ENCODE results near the gene FBLN1. TPM values are rescaled to one million over a fixed set of nuclear protein-coding genes. Genes with fewer than 3 reads are reported as not detected.

The FBLN1 gene
- total and polyA plus RNA-seq, 2 of the 8 experiments (the other 6 are each of a cell fraction or from before 2014, with no cell fraction given) = 159 to 168 TPM

DNA sequence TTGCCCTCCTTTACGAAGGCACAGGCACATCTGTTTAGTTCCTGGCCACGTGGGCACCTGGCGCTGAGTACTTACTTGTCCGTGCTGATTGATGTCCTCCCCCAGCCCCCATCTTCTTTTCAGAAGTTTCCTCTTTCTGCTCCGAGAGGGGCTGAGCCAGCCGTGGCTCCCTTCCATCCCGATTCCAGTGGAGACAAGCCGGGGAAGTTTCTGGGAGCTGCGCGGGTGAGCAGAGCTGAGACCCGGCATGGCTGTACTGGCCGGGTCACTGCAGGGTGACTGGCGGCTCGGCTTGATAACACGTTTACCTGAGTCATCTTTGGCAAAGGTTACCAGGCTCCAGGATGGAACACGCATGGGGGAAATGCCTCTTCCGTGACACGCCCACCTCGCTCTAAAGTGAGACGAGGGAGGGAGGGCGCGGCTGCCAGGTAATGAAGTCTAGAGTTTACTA lies 123.5 kb downstream of the FBLN1 start:
- H3K79me2 ChIP-seq (ENCODE audit: control insufficient read depth in 1 of 2, insufficient read depth in 2 of 2, low read length in 2 of 2) = no peaks in the 10 kb centered on the region
- no peak for TF ChIP-seq SP4 (IDR thresholded peaks at IDR 0.05; ENCODE audit: low read length)
- no peak for TF ChIP-seq TAF7 (optimal IDR thresholded peaks at IDR 0.05; ENCODE audit: borderline replicate concordance, low read depth, low read length)
- no peak for TF ChIP-seq NRF1 (IDR thresholded peaks at IDR 0.05; ENCODE audit: low read depth, low read length)
- TF ChIP-seq SIX5 (IDR thresholded peaks at IDR 0.05; ENCODE audit: low read depth, low read length) = no peak
- TF ChIP-seq ASH2L (IDR thresholded peaks at IDR 0.05; ENCODE audit: low read length) = no peak
- TF ChIP-seq EP300 (IDR thresholded peaks at IDR 0.05; ENCODE audit: borderline replicate concordance in 1 of 2, low read depth in 2 of 2, low read length in 2 of 2) = no peak
- TF ChIP-seq CBX5 (IDR thresholded peaks at IDR 0.05; ENCODE audit: low read depth, low read length) = no peak
- TF ChIP-seq POLR2A (IDR thresholded peaks at IDR 0.05; ENCODE audit: control extremely low read depth in 1 of 2, low read depth in 2 of 2, low read length in 2 of 2) = no peak
- no peak for TF ChIP-seq CHD1 (IDR thresholded peaks at IDR 0.05; ENCODE audit: low read depth, low read length)
- TF ChIP-seq SAP30 (IDR thresholded peaks at IDR 0.05; ENCODE audit: insufficient read depth, insufficient replicate concordance, low read length) = no peak
- no peak for TF ChIP-seq SIRT6 (IDR thresholded peaks at IDR 0.05; ENCODE audit: low read length)
- no peak overlapping the region for H4K8ac ChIP-seq (ENCODE audit: extremely low read depth, insufficient read depth, low read length)
- H3K23ac ChIP-seq (ENCODE audit: insufficient read length) = no peak overlapping the region
- no peak overlapping the region for H3K4ac ChIP-seq (replicated peaks; ENCODE audit: insufficient read length, low read depth, low read length)
- H3K4me2 ChIP-seq (ENCODE audit: insufficient read depth in 1 of 2, low read depth in 2 of 2, low read length in 2 of 2) = no peak overlapping the region
- no peak overlapping the region for H3K27ac ChIP-seq (ENCODE audit: low read depth, low read length)
- H2BK5ac ChIP-seq (ENCODE audit: low read depth, low read length) = no peak overlapping the region
- H3K27me3 ChIP-seq (replicated peaks in 1 of 4; ENCODE audit: control insufficient read depth in 3 of 4, extremely low read depth in 1 of 4, insufficient read depth in 3 of 4, low read length in 3 of 4) = no peaks in the 10 kb centered on the region
- H3K9ac ChIP-seq (replicated peaks in 1 of 4; ENCODE audit: extremely low read depth in 1 of 4, low read depth in 3 of 4, low read length in 3 of 4) = no peak overlapping the region
- no peaks in the 10 kb centered on the region for H3K9me3 ChIP-seq (ENCODE audit: insufficient read depth in 2 of 2, low read depth in 1 of 2, low read length in 1 of 2)
- H2BK15ac ChIP-seq (ENCODE audit: low read length) = 0 out of 2 replicates have a peak overlapping the region, but pooled peaks have one; percentile 16
- FAIRE-seq (no peak), DNase-seq (ENCODE audit: low read depth in 1 of 2, low spot score in 2 of 2) (no peak)
- ChIA-PET CTCF (ENCODE audit: partially characterized antibody) (interaction anchor here (1.6 to 3.7 kb wide), 3 partner anchors 26 to 54 kb away, joined by 3 to 14 read pairs (median 6); no protein-coding TSS in a partner anchor), POLR2A (ENCODE audit: partially characterized antibody) (interaction anchor here (1.1 to 2.6 kb wide), 2 partner anchors 9 to 18 kb away, joined by 3 to 7 read pairs; no protein-coding TSS in a partner anchor)
- no peak overlapping the region for H3K18ac ChIP-seq (ENCODE audit: extremely low read depth, low read length)
- H3K4me1 ChIP-seq (replicated peaks in 1 of 4; ENCODE audit: control insufficient read depth in 3 of 4, insufficient read depth in 4 of 4, low read length in 3 of 4) = peaks cover 12 to 18% (median 16%) of the 10 kb centered on the region in 4 experiments
- 88% methylated on average over 22 of the region's 22 CpGs; no CpG with 5 or more reads in 1 of the 2 experiments for WGBS, 2 experiments (ENCODE audit: extremely low coverage in 1 of 2, insufficient coverage in 1 of 2, insufficient read length in 1 of 2, insufficient replicate concordance in 2 of 2, low coverage in 1 of 2, low lambda C conversion rate in 2 of 2, missing lambda C conversion rate in 1 of 2)
- H4K5ac ChIP-seq (ENCODE audit: insufficient read length, low read depth, low read length) = no peak overlapping the region
- H2BK12ac ChIP-seq (ENCODE audit: low read depth, low read length) = 0 out of 2 replicates have a peak overlapping the region, but pooled peaks have one; percentile 80
- H3K56ac ChIP-seq (replicated peaks; ENCODE audit: insufficient read length, low read depth, low read length) = no peak overlapping the region
- H2AK5ac ChIP-seq (ENCODE audit: low read depth, low read length) = no peak overlapping the region
- no peaks in the 10 kb centered on the region for H3K36me3 ChIP-seq (ENCODE audit: control insufficient read depth in 2 of 4, insufficient read depth in 4 of 4, low read length in 3 of 4)
- H3K14ac ChIP-seq (ENCODE audit: insufficient read length) = no peak overlapping the region
- H4K91ac ChIP-seq (replicated peaks; ENCODE audit: insufficient read length, low read length) = no peak overlapping the region
- no peaks in the 10 kb centered on the region for H3K23me2 ChIP-seq (ENCODE audit: low read depth, low read length)
- no peak overlapping the region for H2AFZ ChIP-seq (ENCODE audit: low read length)
- no peak overlapping the region for H2BK120ac ChIP-seq (replicated peaks; ENCODE audit: low read depth, low read length)
- H3K79me1 ChIP-seq (ENCODE audit: low read depth, low read length) = no peaks in the 10 kb centered on the region
- no peak overlapping the region for H2BK20ac ChIP-seq (ENCODE audit: low read length)
- H3K4me3 ChIP-seq (ENCODE audit: extremely low read depth in 1 of 4, insufficient read depth in 2 of 4, low read depth in 3 of 4, low read length in 4 of 4) = no peak overlapping the region
- H4K20me1 ChIP-seq (replicated peaks in 1 of 2; ENCODE audit: control insufficient read depth in 1 of 2, insufficient read depth in 2 of 2, low read length in 2 of 2) = no peaks in the 10 kb centered on the region

Measured in H1 (cell line).